Muscle layer of colon (tissue), 2 donors: Measurements from ENCODE around the gene INAFM2.

Experiments used
- H3K27ac ChIP-seq: one replicate; pipeline ENCODE4 v1.7.0; 2013; ENCODE audit warnings: low read depth, mild to moderate bottlenecking, low read length, moderate library complexity
- H3K27me3 ChIP-seq, 2 donors: one replicate each; pipeline ENCODE4 v1.7.0; 2013; ENCODE audit warnings: low read length in 2 of 2, mild to moderate bottlenecking in 2 of 2; ENCODE audit not compliant: insufficient read depth in 2 of 2, control insufficient read depth in 1 of 2
- H3K36me3 ChIP-seq: one replicate; pipeline ENCODE4 v1.7.0; 2013; ENCODE audit warnings: mild to moderate bottlenecking, low read length; ENCODE audit not compliant: insufficient read depth
- H3K4me1 ChIP-seq: one replicate; pipeline ENCODE4 v1.7.0; 2013; ENCODE audit warnings: mild to moderate bottlenecking, low read length; ENCODE audit not compliant: insufficient read depth
- H3K4me3 ChIP-seq, 2 donors: one replicate each; pipeline ENCODE4 v1.7.0; 2013; ENCODE audit warnings: low read length in 2 of 2, low read depth in 1 of 2, mild to moderate bottlenecking in 1 of 2, moderate library complexity in 1 of 2
- H3K9ac ChIP-seq: one replicate; pipeline ENCODE4 v1.7.0; 2013; ENCODE audit warnings: low read length
- H3K9me3 ChIP-seq: one replicate; pipeline ENCODE4 v1.7.0; 2013; ENCODE audit warnings: mild to moderate bottlenecking, low read length
- donor health status: abdominal sarcoma.
- donor health status: Adenocarcinoma of cecum.

Gene INAFM2

GRCh38 chr15:40310001-40310959, 13.2 kb upstream of the INAFM2 start:
- no peaks in the 10 kb centered on the region for H3K27me3 ChIP-seq
- H3K36me3 ChIP-seq = no peaks in the 10 kb centered on the region
- no peak overlapping the region for H3K4me3 ChIP-seq
- no peak overlapping the region for H3K9ac ChIP-seq
- no peaks in the 10 kb centered on the region for H3K9me3 ChIP-seq
- H3K27ac ChIP-seq = no peak overlapping the region
- no peaks in the 10 kb centered on the region for H3K4me1 ChIP-seq

DNA sequence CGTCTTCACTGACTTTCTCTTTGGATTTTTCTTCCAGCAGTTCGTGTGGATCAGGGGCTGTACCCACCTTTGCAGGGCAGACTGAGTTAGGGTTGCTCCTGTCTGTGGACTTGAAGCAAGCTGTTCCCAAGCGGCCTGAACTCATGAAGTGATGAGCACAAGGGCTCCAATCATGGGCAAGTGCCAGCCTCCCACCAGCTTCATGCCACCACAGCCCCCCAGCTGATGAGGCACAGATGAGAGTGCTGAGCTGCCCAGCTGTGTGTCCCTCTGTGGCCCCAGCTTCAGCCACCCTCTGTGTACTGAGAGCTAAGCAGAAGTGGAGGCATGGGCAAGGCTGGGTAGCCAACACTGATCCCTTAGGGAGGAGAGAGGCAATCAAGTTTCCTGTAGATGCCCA, 12.5 kb upstream of the INAFM2 start:
- Histone ChIP-seq H3K27ac (no peak overlapping the region), H3K4me1 (no peaks in the 10 kb centered on the region), H3K27me3 (no peaks in the 10 kb centered on the region), H3K36me3 (no peaks in the 10 kb centered on the region), H3K9me3 (no peaks in the 10 kb centered on the region), H3K9ac (no peak overlapping the region), H3K4me3 (no peak overlapping the region)

DNA sequence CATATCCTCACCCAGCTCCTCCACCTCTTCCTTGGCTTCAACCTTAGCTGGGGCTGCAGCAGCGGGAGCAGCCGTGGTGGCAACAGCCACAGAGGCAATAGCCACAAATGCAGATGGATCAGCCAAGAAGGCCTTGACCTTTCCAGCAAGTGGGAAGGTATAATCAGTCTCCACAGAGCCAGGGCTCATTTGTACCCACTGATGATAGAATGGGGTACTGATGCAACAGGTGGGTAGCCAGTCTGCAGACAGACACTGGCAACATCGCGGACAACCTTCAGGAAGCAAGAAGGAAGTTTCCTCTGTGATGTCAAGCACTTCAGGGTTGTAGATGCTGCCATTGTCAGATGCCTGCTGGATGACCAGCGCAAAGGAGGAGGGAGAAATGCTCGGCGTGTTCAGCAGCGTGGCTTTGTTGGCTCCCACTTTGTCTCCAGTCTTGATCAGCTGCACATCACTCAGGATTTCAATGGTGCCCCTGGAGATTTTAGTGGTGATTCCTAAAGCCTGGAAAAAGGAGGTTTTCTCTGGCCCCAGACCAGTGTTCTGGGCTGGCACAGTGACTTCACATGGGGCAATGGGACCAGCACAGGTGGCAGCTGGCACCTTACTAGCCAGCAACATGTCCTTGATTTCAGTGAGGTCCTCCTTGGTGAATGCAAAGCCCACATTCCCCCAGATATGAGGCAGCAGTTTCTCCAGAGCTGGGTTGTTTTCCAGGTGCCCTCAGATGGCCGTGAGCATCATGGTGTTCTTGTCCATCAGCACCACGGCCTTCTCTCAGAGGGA, 10.9 kb upstream of the INAFM2 start:
- Histone ChIP-seq H3K36me3 (no peaks in the 10 kb centered on the region), H3K27me3 (no peaks in the 10 kb centered on the region), H3K9ac (no peak overlapping the region), H3K27ac (no peak overlapping the region), H3K4me3 (no peak overlapping the region), H3K9me3 (no peaks in the 10 kb centered on the region), H3K4me1 (no peaks in the 10 kb centered on the region)

- Histone ChIP-seq H3K27ac (no peak overlapping the region), H3K4me1 (no peaks in the 10 kb centered on the region), H3K4me3 (no peak overlapping the region), H3K27me3 (no peaks in the 10 kb centered on the region), H3K36me3 (no peaks in the 10 kb centered on the region), H3K9ac (no peak overlapping the region), H3K9me3 (no peaks in the 10 kb centered on the region)
Measured at GRCh38 chr15:40313531-40314398, 9.7 kb upstream of the INAFM2 start.

- no peaks in the 10 kb centered on the region for H3K9me3 ChIP-seq
- no peak overlapping the region for H3K4me3 ChIP-seq
- no peak overlapping the region for H3K27ac ChIP-seq
- no peaks in the 10 kb centered on the region for H3K27me3 ChIP-seq
- H3K4me1 ChIP-seq = no peaks in the 10 kb centered on the region
- H3K36me3 ChIP-seq = no peaks in the 10 kb centered on the region
- H3K9ac ChIP-seq = no peak overlapping the region
Measured at GRCh38 chr15:40314723-40315276, 8.7 kb upstream of the INAFM2 start.

DNA sequence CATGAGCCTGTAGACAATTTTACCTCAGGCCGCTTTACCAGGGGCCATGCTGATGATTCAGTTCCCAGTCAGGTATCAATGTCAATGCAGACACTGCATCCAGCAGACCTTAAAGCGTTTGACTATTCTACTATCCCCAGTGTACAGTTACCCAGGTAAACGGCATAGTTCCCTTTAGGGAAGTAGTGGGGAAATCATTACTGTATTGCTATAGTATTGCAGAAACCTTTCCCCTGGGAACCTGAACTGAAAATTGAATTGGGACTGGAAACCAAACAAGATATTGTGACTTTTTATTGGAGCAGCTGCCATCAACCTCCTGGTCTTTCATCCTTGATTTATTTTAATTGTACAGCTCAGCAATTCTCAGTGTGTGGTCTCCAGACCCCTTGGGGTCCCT, 6.6 kb upstream of the INAFM2 start:
- H3K36me3 ChIP-seq = no peaks in the 10 kb centered on the region
- H3K4me3 ChIP-seq = no peak overlapping the region
- no peaks in the 10 kb centered on the region for H3K9me3 ChIP-seq
- peaks cover 6% of the 10 kb centered on the region for H3K4me1 ChIP-seq
- no peak overlapping the region for H3K9ac ChIP-seq
- no peak overlapping the region for H3K27ac ChIP-seq
- no peaks in the 10 kb centered on the region for H3K27me3 ChIP-seq

- H3K27me3 ChIP-seq = no peaks in the 10 kb centered on the region
- H3K4me3 ChIP-seq = no peak overlapping the region
- H3K9me3 ChIP-seq = no peaks in the 10 kb centered on the region
- H3K9ac ChIP-seq = no peak overlapping the region
- no peak overlapping the region for H3K27ac ChIP-seq
- no peaks in the 10 kb centered on the region for H3K36me3 ChIP-seq
- H3K4me1 ChIP-seq = peaks cover 13% of the 10 kb centered on the region
Measured at GRCh38 chr15:40317580-40317979, 5.9 kb upstream of the INAFM2 start.

GRCh38 chr15:40320409-40320808, 3.1 kb upstream of the INAFM2 start:
- Histone ChIP-seq H3K27me3 (no peaks in the 10 kb centered on the region), H3K4me3 (no peak overlapping the region), H3K9me3 (no peaks in the 10 kb centered on the region), H3K4me1 (peaks cover 17% of the 10 kb centered on the region), H3K9ac (no peak overlapping the region), H3K27ac (peak overlapping the region; percentile 79), H3K36me3 (no peaks in the 10 kb centered on the region)

- Histone ChIP-seq H3K27me3 (no peaks in the 10 kb centered on the region), H3K36me3 (no peaks in the 10 kb centered on the region), H3K9me3 (no peaks in the 10 kb centered on the region), H3K27ac (peak overlapping the region; percentile 79), H3K9ac (no peak overlapping the region), H3K4me3 (no peak overlapping the region), H3K4me1 (peaks cover 20% of the 10 kb centered on the region)
Measured at GRCh38 chr15:40320931-40321371, 2.5 kb upstream of the INAFM2 start.

DNA sequence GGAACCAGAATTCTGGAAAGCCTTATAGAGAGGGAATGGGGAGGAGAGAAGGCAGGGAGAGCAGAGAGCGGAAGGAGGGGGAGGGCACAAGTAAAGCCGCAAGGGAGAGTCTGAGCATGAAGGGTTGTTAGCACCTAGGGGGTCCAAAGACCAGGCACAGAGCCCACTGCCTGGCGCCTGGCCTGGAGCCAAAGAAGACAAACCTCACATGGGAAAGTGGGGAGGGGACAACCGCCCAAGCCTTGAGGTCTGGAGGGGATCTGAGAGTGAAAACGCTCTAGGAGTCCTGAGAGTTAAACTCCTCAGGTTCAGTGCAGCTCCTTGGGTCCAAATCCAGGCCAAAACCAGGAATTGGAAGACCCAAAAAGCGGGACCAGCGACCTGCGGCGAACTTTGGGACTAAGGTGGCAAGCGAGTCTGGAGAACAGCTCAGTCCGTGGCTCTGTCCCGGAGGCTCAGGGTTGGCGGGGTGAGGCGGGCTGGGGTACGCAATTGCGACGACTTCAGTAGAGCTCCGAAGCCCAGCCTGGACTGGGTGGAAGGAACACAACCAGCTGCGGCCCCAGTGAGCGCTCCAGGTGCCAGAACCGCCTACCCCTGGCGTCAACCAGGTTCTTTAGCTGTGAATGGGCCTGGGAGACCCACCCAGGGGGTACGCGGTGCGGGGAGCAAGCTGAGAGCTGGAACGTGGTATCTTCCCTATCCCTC, 807 bp upstream of the INAFM2 start:
- Histone ChIP-seq H3K4me1 (peaks cover 37% of the 10 kb centered on the region), H3K27me3 (no peaks in the 10 kb centered on the region), H3K36me3 (peaks cover 12% of the 10 kb centered on the region), H3K4me3 (peak overlapping the region; percentile 17 to 54), H3K27ac (peak overlapping the region; percentile 77), H3K9me3 (no peaks in the 10 kb centered on the region), H3K9ac (peak overlapping the region; percentile 83)
